HG02885 (cell line): Measurements from ENCODE around the gene TRAPPC3.
A peak's percentile ranks its signal among the peaks of the same experiment; 100 is the strongest.
"Not testable (repeated sequence)": the region's sequence is repeated elsewhere in the genome, so short reads cannot be mapped to it uniquely, and the experiment has no call there.

ENCODE experiments used
- ATAC-seq: cut with Tn5 transposase; IDR thresholded peaks from one replicate; pipeline ENCODE4 v1.9.1; 2021; ENCODE audit warnings: mild to moderate bottlenecking; ENCODE audit not compliant: unreplicated experiment, poor library complexity

Gene TRAPPC3

GRCh38 chr1:36166938-36167905, 17.9 kb upstream of the TRAPPC3 start:
- ATAC-seq, result no peak

- ATAC-seq, result no peak
Observed at GRCh38 chr1:36166136-36166535, 16.9 kb upstream of the TRAPPC3 start.

GRCh38 chr1:36165145-36165544, 15.9 kb upstream of the TRAPPC3 start:
- no peak for ATAC-seq

DNA sequence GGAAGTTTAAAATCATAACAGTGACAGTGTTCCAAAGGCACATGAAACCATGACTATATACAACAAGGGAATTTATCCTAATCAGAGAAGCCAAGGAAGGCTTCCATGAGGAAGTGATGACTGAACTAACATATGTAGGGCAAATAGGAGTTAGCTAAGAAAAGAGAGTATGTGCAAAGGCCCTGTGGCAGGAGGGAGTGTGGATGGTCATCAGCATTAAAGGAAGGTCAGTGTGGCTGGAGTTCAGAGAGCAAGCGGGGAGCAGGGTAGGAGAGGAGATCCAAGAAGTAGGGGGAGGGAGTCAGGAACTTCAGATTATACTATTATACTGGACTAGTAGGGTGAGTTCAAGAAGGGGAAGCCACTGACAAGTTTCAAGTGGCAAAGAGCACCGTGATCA, 15.1 kb upstream of the TRAPPC3 start:
- no peak for ATAC-seq

DNA sequence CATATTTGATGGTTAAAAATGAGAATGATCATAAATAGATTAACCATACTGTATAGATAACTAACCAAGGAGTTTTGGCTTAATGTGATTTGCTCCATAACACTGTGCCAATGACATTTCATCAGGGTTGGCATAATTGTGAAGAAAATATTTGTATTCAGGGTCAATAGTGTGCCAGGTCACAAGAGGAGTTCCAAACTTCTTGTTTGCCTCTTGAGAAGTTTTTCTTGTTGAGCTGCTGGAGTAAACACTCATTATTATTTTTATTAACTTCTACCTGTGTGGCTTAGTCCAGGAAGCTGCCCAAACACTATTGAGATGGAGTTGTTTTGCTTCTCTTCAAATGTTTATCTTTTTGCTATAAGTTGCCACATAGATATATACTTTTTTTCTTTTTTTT, 14.1 kb upstream of the TRAPPC3 start:
- ATAC-seq, result no peak

DNA sequence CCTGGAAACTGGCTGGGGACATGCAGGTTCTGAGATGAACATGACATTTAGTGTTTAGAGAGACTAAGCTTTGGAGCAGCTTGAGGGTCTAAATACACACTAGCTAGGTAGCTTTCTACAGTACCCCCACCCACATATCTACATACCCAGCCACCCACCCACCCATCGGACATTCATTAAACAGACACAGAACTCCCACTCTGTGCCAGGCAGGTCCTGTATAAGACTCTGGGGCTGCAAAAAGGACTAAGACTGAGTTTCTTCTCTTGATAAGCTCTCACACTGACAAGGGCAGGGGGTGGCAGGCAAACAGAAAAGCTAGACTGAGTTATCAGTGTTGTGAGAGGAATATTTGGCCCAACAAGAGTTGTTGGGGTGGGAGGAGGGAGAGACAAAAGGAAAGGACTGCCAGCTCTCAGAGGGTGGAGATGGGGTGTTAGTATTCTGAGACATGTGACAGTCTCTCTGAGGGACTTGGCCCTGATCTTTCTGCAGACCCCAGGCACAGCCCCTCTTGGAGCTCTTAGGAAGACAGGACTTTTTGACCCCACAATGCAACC, 13.5 kb upstream of the TRAPPC3 start:
- ATAC-seq, result no peak

- no peak for ATAC-seq
Observed at GRCh38 chr1:36161641-36162531, 12.6 kb upstream of the TRAPPC3 start.

DNA sequence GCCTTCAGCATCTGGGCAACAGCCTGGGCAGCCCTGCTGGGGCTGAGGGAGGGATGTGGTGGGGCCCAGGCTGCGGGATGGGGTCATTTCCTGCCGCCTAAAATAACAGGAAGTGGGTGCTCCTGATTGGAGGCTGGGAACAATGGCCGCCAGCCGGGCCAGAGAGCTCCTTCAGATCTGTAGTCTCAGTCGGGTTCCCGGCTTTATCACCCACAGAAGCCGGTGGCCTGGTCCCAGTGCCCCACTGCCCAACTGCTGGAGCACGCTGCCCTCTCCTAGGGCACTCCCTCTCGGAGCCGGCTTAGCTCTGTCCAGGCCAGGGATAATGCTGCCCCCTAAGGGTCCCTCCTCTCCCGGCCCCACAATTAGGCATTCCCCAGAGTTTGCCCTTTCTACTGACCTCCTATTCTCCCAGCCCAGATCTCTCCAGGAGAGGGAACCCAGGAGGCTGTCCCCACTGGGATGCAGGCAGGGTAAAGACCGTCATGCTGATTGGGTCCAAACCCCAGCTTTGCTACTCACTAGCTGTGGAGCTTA, 11.7 kb upstream of the TRAPPC3 start:
- peak; percentile 32 for ATAC-seq

GRCh38 chr1:36160388-36160948, 11.2 kb upstream of the TRAPPC3 start:
- ATAC-seq, result no peak

DNA sequence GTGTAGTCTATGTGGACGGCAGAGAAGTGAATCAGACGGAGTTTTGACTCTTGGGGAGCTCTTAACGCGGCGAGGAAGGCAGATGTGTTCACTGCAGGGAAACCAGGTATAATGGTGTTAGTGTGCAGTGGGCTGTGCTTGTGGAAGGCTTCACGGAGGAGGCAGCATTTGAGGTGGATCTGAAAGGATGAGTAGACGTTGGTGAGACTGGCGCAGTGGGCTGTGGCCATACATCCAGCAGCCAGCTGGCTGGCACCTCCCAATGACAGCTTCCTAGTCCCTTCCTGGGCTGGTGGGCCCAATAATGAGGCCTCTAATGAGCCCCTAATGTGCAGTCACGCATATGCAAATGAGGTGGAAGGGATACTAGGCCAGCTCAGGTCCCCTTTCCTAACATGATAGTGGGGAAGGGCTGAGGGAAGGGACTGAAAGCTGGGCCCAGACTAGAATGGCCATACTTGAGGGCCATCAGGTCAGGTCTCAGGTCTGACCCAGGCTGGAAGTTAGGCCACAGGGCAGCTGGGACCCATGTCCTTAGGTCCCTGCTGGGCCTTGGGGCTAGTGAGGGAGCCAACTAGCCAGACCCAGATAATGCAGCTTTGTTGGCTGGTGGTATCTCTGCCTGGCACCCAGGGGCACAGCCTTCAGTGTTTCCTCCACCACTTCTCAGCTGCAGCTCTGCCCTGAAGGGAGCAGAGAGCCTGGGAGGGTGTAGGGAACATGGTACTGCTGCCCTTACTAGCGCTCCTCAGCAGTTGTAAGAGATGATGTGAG, 10.5 kb upstream of the TRAPPC3 start:
- no peak for ATAC-seq

GRCh38 chr1:36158827-36159252, 9.6 kb upstream of the TRAPPC3 start:
- not testable (repeated sequence) for ATAC-seq

GRCh38 chr1:36157973-36158826, 8.9 kb upstream of the TRAPPC3 start:
- ATAC-seq, result no peak

DNA sequence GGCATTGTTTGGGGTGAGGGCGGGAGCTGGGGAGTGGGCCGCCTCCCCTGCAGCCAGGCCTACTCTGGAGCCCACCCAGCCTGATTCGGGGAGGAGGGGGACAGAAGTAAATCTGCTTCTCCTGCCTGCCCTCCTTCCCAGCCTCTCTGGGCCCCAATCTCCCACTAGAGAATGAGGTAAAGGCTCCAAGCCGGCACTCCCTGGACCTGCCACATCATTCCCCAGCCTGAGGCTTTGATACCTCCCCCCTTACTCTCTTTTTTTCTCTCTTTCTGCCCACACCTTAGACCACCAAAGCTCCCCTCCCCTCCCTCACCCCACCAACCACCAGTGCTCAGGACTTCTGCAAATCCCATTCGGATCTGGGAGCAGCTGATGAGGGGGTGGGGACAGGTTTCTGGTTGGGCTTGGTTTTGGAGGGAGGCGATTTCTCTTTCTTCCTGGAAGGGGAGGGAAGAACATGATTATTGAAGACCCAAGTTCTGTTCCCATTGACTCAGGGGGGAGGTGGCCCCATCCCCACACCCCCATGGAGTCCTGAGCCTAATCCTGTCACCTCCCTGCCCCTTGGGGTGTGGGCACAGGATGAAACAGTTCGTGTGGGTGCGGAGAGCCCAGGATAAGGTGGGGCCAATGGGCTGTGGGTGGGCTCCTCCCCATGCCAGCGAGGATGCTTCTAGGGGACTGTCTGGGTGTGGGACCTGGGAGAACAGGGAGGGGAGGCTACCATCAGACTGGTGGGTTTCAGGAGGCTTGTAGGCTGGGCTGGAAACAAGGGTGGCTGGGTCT, 8.0 kb upstream of the TRAPPC3 start:
- no peak for ATAC-seq

- peak; percentile 17 for ATAC-seq
Observed at GRCh38 chr1:36156329-36157114, 7.2 kb upstream of the TRAPPC3 start.

- ATAC-seq, result peak; percentile 61
Observed at GRCh38 chr1:36155408-36156328, 6.4 kb upstream of the TRAPPC3 start, which contains the start of gene MAP7D1. TSS of gene MAP7D1 (plus strand) at chr1:36156160. CDS start at chr1:36156418, 258 bp downstream.
